HEK293T (cell line): ENCODE data around the gene GZMB.
"Not testable (repeated sequence)": the region's sequence is repeated elsewhere in the genome, so short reads cannot be mapped to it uniquely, and the experiment has no call there.

ENCODE experiments used
- CTCF ChIA-PET: fragments of 350-600 bp; formaldehyde crosslinking; extraction: SDS; loops from one replicate; lab custom pipeline; 2021; ENCODE audit warnings: antibody characterized with exemption, inconsistent platforms; lab: Yijun Ruan, JAX
- POLR2A ChIA-PET: fragments of 350-600 bp; formaldehyde crosslinking; extraction: SDS; loops from one replicate; lab custom pipeline; 2020; ENCODE audit warnings: antibody characterized with exemption, inconsistent platforms; lab: Yijun Ruan, JAX
- DNase-seq: peaks from one replicate; pipeline ENCODE4 v3.0.0; 2012; ENCODE audit warnings: mixed read lengths; ENCODE audit errors: extremely low spot score
- ARNT ChIP-seq: fragments of 450-650 bp; IDR thresholded peaks from 2 replicates; pipeline ENCODE4 v1.6.1; 2017; ENCODE audit warnings: mild to moderate bottlenecking
- BHLHE40 ChIP-seq: fragments of 450-650 bp; IDR thresholded peaks from 2 replicates; pipeline ENCODE4 v1.6.1; 2016; ENCODE audit warnings: mild to moderate bottlenecking, moderate library complexity, borderline replicate concordance
- CTBP1 ChIP-seq: fragments of 450-650 bp; IDR thresholded peaks from 2 replicates; pipeline ENCODE4 v1.6.1; 2016; ENCODE audit warnings: borderline replicate concordance
- ELF4 ChIP-seq: fragments of 450-650 bp; IDR thresholded peaks from 2 replicates; pipeline ENCODE4 v1.6.1; 2017; ENCODE audit warnings: antibody characterized with exemption
- FOXA1 ChIP-seq: fragments of 450-650 bp; IDR thresholded peaks from 2 replicates; pipeline ENCODE4 v1.6.1; 2016; ENCODE audit warnings: mild to moderate bottlenecking
- FOXK2 ChIP-seq: fragments of 450-650 bp; IDR thresholded peaks from 2 replicates; pipeline ENCODE4 v1.6.1; 2016; ENCODE audit warnings: mild to moderate bottlenecking
- FOXM1 ChIP-seq: fragments of 450-650 bp; IDR thresholded peaks from 2 replicates; pipeline ENCODE4 v1.6.1; 2017; ENCODE audit warnings: mild to moderate bottlenecking, borderline replicate concordance
- HDGF ChIP-seq: fragments of 450-650 bp; IDR thresholded peaks from 2 replicates; pipeline ENCODE4 v1.6.1; 2017; ENCODE audit warnings: antibody characterized with exemption, borderline replicate concordance
- L3MBTL2 ChIP-seq: fragments of 450-650 bp; conservative IDR thresholded peaks from 2 replicates; pipeline ENCODE4 v1.6.1; 2016; ENCODE audit warnings: mild to moderate bottlenecking
- LEF1 ChIP-seq: fragments of 450-650 bp; IDR thresholded peaks from 2 replicates; pipeline ENCODE4 v1.6.1; 2017; ENCODE audit warnings: mild to moderate bottlenecking, borderline replicate concordance
- NFRKB ChIP-seq: fragments of 450-650 bp; IDR thresholded peaks from 2 replicates; pipeline ENCODE4 v1.6.1; 2016; ENCODE audit warnings: mild to moderate bottlenecking, moderate library complexity
- PKNOX1 ChIP-seq: fragments of 450-650 bp; IDR thresholded peaks from 2 replicates; pipeline ENCODE4 v1.6.1; 2016
- SP1 ChIP-seq: fragments of 450-650 bp; IDR thresholded peaks from 2 replicates; pipeline ENCODE4 v1.6.1; 2017
- SUZ12 ChIP-seq: fragments of 450-650 bp; IDR thresholded peaks from 2 replicates; pipeline ENCODE4 v1.6.1; 2016; ENCODE audit warnings: mild to moderate bottlenecking
- TARDBP ChIP-seq: fragments of 450-650 bp; IDR thresholded peaks from 2 replicates; pipeline ENCODE4 v1.6.1; 2016
- ZNF384 ChIP-seq: fragments of 450-650 bp; IDR thresholded peaks from 2 replicates; pipeline ENCODE4 v1.6.1; 2016

GZMB gene

DNA sequence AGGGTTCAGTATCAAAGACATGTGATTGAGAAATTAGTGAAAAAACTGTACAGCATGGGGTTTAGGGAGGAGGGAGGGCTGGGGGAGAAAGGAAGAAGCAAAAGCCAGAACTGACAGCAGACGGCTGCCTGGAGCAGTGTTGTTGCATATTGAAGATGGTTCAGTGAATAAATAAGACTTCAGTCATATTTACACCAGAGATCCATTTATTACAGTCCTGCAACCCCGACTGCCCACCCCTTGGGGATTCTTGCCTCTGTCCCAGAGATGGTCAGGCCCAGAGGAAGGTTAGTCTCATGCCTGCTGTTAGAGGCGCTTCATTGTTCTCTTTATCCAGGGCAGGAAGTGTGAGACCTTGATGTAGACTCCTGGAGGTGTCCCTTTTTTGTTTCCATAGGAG, 27.7 kb downstream of the GZMB start:
- no peak for TF ChIP-seq NFRKB
- TF ChIP-seq SP1 = no peak
- TF ChIP-seq LEF1 = no peak
- TF ChIP-seq TARDBP = no peak
- no peak for TF ChIP-seq L3MBTL2
- no peak for TF ChIP-seq PKNOX1
- TF ChIP-seq CTBP1 = no peak
- no peak for TF ChIP-seq FOXK2
- no peak for TF ChIP-seq HDGF
- TF ChIP-seq FOXM1 = no peak
- no peak for TF ChIP-seq ELF4
- TF ChIP-seq ARNT = no peak
- TF ChIP-seq SUZ12 = no peak
- no peak for TF ChIP-seq BHLHE40
- no peak for TF ChIP-seq FOXA1
- no peak for TF ChIP-seq ZNF384
- CTCF ChIA-PET = interaction anchor here (0.7 to 1.4 kb wide), 4 partner anchors 9 to 68 kb away, joined by 3 to 5 read pairs (median 4); no protein-coding TSS in a partner anchor
- no peak for DNase-seq
- POLR2A ChIA-PET = no interaction called here

- no peak for TF ChIP-seq LEF1
- no peak for TF ChIP-seq CTBP1
- TF ChIP-seq HDGF = no peak
- TF ChIP-seq SUZ12 = no peak
- TF ChIP-seq FOXM1 = no peak
- no peak for TF ChIP-seq PKNOX1
- TF ChIP-seq FOXA1 = no peak
- no peak for TF ChIP-seq SP1
- TF ChIP-seq ARNT = no peak
- TF ChIP-seq TARDBP = no peak
- POLR2A ChIA-PET = no interaction called here
- peak; percentile 70 for DNase-seq
- CTCF ChIA-PET = interaction anchor here (0.6 to 1.4 kb wide), 6 partner anchors 9 to 69 kb away, joined by 3 to 5 read pairs (median 4); no protein-coding TSS in a partner anchor
These were observed 28.4 kb downstream of the GZMB start for GRCh38 chr14:24605435-24606190.

GRCh38 chr14:24597403-24597802, 36.6 kb downstream of the GZMB start:
- TF ChIP-seq FOXA1 (no peak), BHLHE40 (no peak), FOXM1 (no peak), HDGF (no peak), ELF4 (no peak), TARDBP (no peak)
- POLR2A ChIA-PET = no interaction called here
- CTCF ChIA-PET = no interaction called here
- DNase-seq = no peak

DNA sequence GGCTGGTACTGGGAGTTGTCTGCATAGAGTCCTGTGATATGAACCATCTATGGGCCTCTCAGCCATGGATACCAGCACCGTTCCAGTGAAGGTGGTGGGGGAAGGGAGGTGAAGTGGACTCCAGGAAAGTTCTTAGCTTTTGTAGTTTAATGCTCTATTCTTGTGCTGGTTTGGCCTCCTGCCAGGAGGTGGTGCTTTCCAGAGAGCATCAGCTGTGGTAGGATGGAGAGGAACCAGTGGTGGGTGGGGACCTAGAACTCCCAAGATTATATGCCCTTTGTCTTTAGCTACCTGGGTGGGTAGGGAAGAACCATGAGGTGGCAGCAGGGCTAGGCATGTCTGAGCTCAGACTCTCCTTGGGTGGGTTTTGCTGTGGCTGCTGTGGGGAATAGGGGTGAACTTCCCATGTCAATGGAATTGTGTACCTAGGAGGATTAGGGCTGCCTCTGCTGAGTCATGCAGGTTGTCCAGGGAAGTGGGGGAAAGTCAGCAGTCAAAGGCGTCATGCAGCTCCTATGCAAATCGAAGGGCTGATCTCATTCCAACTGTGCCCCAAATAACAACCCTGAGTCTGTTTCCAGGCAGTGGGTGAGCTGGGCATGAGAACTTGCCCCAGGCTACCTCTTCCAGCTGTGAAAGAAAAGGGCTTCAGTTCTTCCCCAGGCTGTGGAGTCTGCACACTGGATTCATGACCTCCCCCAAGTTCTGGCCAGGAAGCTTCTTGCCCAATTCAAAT, 38.7 kb downstream of the GZMB start:
- POLR2A ChIA-PET = no interaction called here
- TF ChIP-seq ELF4 (no peak), HDGF (no peak), FOXM1 (no peak), ARNT (no peak), ZNF384 (no peak), TARDBP (no peak), FOXK2 (no peak), PKNOX1 (no peak), SUZ12 (no peak), BHLHE40 (no peak), LEF1 (no peak), L3MBTL2 (no peak), SP1 (no peak), CTBP1 (no peak), NFRKB (no peak), FOXA1 (no peak)
- no peak for DNase-seq
- CTCF ChIA-PET = interaction anchor here (1.1 kb wide), 1 partner anchor 10 kb away, joined by 4 read pairs; no protein-coding TSS in a partner anchor

DNA sequence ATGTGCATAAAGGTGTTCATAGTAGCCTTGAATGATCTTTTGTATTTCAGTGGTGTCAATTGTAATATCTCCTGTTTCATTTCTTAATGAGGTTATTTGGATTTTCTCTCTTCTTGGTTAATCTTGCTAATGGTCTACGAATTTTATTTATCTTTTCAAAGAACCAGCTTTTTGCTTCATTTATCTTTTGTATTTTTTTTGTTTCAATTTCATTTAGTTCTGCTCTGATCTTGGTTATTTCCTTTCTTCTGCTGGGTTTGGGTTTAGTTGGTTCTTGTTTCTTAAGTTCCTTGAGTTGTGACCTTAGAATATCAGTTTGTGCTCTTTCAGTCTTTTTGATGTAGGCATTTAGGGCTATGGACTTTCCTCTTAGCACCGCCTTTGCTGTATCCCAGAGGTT, 43.0 kb downstream of the GZMB start:
- POLR2A ChIA-PET, DNase-seq: not testable (repeated sequence)

DNA sequence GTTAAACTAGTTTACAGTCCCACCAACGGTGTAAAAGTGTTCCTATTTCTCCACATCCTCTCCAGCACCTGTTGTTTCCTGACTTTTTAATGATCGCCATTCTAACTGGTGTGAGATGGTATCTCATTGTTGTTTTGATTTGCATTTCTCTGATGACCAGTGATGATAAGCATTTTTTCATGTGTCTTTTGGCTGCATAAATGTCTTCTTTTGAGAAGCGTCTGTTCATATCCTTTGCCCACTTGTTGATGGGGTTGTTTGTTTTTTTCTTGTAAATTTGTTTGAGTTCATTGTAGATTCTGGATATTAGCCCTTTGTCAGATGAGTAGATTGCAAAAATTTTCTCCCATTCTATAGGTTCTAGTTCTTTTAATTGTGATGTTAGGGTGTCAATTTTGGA, 49.6 kb downstream of the GZMB start:
- DNase-seq, CTCF ChIA-PET, POLR2A ChIA-PET: not testable (repeated sequence)

More for the DNA sequence above, 43.0 kb downstream of the GZMB start:
- CTCF ChIA-PET = not testable (repeated sequence)
